Measurements from ENCODE around the gene GINS1.

GRCh38 chr20:25421102-25421501 lies 13.6 kb downstream of the GINS1 start:
- TF ChIP-seq SUZ12 (IDR thresholded peaks at IDR 0.05; ENCODE audit: extremely low read depth, insufficient read depth, insufficient read length) (no peak), YY1 (IDR thresholded peaks at IDR 0.05; ENCODE audit: insufficient read depth, insufficient read length) (no peak), ZNF274 (IDR thresholded peaks at IDR 0.05; ENCODE audit: low read depth, low read length) (no peak)
